HG02981 (cell line): ENCODE data around the gene KDM2B.
"Not testable (repeated sequence)": the region's sequence is repeated elsewhere in the genome, so short reads cannot be mapped to it uniquely, and the experiment has no call there.

Source experiments
- ATAC-seq: cut with Tn5 transposase; IDR thresholded peaks from one replicate; pipeline ENCODE4 v1.9.1; 2021; ENCODE audit warnings: mild to moderate bottlenecking, moderate library complexity; ENCODE audit not compliant: unreplicated experiment

The KDM2B gene

DNA sequence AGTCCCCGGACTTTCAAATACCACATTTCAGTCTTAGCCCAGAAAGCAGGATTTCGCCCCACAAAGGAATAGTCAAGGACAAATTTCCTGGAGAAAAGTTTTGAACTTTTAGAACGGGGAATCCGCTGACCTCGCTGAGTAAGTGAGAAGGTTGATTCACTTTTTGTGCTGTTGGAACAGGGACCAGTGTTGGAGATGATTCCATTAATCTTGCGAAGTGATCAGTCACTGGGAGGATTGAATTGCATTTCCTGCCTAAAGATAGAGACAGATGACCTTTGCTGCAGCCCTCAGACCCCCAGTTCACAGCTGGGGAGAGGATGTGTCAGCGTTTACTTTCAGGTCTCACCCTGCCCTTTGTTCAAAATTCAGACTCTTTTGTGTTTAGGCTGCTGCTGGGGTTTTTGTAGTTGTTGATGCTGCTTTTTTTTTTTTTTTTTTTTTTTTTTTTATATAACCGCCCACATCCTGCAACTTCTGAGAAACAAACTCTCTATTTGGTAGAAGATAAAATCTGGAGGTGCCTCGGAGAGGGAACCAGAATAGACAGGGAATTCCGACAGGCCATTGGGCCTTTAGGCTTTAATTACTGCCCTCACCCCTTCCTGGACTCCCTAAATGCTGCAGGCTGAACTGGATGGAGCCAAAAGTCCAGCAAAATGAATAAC lies 9.8 kb upstream of the KDM2B start:
- peak; percentile 62 for ATAC-seq

- not testable (repeated sequence) for ATAC-seq
Measured at GRCh38 chr12:121584885-121585284, 4.1 kb upstream of the KDM2B start.

- not testable (repeated sequence) for ATAC-seq
Measured at GRCh38 chr12:121583334-121583661, 2.5 kb upstream of the KDM2B start.

DNA sequence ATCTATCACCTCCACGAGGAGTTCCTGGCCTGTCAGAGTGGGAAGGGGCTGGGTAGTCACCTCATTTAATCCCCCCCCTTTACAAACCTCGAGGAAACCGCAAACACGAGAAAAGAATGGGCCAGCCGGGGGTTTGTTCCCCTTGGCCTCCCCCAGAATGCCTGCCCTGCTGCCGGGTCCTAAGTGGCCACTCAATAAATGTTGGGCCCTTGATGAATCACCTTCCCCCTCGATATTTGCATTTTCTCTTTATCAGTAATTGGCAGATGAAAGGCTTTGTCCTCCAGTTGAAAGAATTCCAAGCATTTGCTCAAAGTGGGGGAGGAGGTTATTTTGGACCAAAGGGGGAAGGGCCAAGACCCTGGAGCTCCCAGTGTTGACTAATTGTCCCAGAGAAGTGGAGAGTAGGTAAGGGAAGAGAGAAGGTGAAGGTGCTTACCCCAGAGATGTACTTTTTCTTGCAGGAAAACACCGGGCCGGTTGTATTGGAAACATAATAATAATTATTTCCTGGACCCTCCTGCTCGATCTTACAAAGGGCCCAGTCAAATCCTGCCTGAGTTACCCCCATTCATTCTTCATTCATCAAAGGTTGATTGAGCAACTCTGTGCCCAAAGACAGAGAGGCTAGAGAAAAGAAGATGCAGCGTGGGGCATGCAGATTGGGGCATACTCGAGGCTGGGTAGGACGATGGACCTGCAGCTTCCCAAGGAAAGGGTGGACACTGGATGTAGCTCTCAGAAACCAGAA lies 1.9 kb upstream of the KDM2B start:
- no peak for ATAC-seq

DNA sequence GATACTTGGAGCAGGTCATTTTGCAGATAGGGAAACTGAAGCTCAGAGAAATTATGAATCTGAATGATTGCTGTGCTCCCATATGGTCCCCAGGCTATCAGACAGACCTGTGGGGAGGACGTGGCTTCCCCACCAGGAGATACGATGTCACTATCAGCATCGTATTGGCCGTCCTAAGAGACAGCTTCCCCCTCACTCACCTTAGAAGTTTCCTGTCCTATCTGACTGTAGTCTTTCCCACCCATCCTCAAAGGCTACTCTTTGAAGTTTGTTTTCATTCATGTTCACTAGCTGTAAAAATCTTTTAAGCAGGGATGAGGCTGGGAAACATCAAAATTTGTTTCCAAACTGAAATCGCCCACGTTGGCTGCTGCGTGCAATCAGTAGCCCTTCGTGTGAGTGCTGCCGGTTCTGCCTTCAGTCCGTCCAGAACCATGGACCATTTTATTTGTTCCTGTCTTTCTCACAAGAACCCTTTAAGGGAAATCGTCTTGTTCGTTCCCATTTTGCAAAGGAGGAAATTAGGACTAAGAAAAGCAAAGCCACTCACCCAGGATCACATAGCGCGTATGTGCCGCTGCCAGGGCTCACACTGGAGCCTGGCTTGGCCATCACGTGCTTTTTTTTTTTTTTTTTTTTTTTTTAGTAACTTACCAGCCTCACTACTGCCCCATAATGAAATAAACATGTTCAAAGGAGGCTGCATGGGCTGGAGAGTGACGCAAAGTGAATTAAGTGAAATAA lies 1.0 kb upstream of the KDM2B start:
- no peak for ATAC-seq

DNA sequence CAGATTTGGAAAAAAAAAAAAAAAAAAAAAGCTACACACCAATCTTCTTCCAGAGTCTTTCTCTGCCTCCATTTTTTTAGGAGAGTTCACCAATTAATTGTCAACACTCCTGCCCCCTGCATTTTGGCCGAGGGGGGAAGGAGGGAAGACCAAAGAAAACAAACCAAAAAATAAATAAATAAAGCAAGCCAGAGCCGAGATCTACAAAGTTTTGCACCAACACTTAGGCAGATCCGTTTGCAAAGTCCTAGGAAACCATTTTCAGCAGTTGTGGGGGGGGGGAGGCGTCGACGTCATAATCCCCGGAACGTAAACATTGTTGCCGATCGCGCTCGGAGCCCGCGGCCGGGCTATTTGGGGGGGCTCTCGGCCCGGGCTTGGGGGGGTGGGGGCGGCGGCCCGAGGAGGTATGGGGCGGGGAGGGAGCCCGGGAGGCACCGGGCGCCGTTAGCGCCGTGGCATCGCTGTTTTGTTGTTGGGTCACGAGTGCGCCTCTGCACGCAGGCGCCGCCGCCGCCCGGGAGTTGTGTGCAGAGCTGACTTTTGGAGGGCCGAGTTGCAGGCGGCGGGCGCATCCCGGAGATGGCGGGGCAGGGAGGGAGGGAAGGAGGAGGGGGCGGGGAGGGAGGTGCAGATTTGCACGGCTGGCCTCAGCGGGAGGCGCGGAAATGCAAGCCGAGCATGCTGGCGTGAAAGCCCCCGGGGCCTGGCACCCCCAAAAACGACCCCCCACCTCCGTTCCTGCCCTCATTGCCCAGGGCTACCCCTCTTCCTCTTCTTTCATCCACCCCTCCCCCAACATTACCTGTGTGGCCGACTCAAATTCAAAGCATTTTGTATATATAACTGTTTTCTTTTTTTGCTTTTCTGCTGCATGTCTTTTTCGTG lies 598 bp downstream of the KDM2B start:
- ATAC-seq = peak; percentile 43

GRCh38 chr12:121579190-121579791 lies 1.5 kb downstream of the KDM2B start:
- no peak for ATAC-seq

- ATAC-seq = no peak
Measured at GRCh38 chr12:121578230-121579189, 2.3 kb downstream of the KDM2B start.

DNA sequence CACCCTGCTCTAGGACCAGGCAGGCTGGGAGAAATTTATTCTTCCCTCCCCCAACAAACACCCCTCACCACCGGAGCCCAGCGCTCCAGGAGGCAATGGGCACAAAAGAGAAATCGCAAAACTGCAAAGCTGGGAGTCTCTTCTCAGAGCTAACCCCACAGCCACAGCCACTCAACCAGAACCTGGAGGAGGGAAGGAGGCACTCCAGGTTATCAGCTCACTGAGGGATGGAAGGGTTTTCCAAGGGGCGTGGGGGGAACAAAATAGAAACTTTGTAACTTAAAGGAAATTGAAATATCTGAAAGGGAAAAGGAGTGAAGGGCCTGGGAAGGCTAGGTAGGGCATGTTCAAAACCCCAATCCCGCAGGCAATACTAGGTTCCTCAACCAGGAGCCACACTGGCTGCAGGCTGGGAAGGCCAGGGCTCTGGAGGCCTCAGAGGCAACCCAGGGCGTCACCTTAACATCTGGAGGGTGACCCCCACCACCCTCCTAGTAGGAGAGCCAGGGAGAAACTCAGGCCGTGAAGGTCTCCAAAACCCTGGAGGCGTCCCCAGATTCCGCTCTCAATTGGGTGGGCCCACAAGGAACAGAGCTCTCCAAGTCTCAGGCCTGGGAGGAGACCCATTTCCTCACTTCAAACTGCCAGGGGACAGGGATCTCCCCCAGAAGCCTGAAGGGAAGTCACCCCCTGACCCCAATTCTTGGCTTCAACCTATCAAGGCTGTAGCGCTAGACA lies 3.2 kb downstream of the KDM2B start:
- no peak for ATAC-seq

- ATAC-seq = no peak
Measured at GRCh38 chr12:121576851-121577391, 3.9 kb downstream of the KDM2B start.

GRCh38 chr12:121575952-121576625 lies 4.7 kb downstream of the KDM2B start:
- no peak for ATAC-seq

DNA sequence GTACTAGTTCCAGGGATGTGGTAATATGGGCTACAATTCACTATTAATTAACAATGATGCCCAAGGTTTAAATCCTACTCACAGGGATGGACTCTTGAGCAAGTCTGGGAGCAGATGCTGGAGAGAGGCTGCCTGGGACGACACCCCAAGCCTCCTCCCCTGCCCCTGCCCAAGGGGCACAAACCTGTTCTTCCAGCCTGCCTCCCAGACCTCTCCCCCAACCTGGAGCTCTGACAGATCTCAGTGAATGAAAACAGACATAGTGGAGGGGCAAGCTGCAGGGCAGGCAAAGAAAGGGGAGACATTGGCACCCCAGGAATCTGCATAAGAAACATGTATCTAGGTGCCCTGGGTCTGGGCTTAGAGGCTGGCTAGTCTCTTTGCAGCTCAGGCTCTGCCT lies 5.8 kb downstream of the KDM2B start:
- ATAC-seq = no peak

- no peak for ATAC-seq
Measured at GRCh38 chr12:121574025-121574424, 6.8 kb downstream of the KDM2B start.

GRCh38 chr12:121571920-121572319 lies 8.9 kb downstream of the KDM2B start:
- no peak for ATAC-seq

- ATAC-seq = no peak
Measured at GRCh38 chr12:121570467-121571283, 10.1 kb downstream of the KDM2B start.

DNA sequence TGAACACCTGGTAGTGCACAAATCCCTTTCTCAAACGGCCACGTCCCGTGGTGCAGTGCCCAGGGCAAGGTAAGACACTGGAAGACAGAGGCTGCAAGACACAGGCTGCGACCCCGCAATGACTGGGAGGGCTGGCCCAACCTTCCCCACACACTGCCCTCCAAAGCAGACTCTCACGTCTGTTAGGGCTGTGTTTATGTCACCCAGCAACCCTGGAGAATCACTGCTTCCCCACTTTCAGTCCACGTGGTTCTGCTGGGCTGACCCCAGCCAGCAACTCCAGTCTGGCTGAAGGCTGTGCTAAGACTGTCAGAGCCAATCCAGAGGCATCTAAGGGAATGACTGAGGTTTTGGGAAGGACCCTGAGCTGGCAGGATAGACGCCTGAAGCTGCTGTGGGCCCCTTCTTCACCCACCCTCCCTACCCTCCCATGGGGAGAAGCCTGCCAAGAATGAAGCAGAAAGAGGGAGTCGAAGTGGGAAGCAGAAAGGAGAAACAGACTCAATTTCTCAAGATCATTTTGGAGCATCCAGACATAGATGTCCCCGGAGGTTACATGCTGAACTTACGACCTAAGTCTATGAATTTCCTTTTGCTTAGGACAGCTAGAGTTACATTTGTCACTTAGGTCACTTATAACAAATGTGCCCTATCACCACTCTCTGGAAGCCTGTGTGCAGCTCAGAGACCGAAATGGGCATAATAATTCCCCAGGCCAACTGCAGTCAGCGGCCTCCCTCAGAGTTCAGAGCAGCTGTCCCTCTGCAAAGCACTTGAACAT lies 11.7 kb downstream of the KDM2B start:
- no peak for ATAC-seq
